Prostate gland (tissue), 2 donors: Measurements from ENCODE around the gene KAZN. TPM values are rescaled to one million over a fixed set of nuclear protein-coding genes. Genes with fewer than 3 reads are reported as not detected.

Experiments used
- DNase-seq: peaks from one replicate; pipeline ENCODE4 v3.0.0-alpha.2; 2019; ENCODE audit warnings: low spot score
- H3K27ac ChIP-seq, 2 donors: fragments of 200-600 bp; sonication (generic); 2 replicates each; pipeline ENCODE4 v1.5.1; 2017 to 2019
- H3K27me3 ChIP-seq: fragments of 200-600 bp; sonication (generic); replicated peaks from 2 replicates; pipeline ENCODE4 v1.5.1; 2019; ENCODE audit not compliant: insufficient read depth
- H3K36me3 ChIP-seq, 2 donors: fragments of 200-600 bp; sonication (generic); 1 replicate in 1 of 2; 2 replicates in 1 of 2; pipeline versions ENCODE4 v1.5.1 to v1.8.1; 2017 to 2019
- H3K4me1 ChIP-seq: fragments of 200-600 bp; sonication (generic); replicated peaks from 2 replicates; pipeline ENCODE4 v1.5.1; 2019
- H3K4me3 ChIP-seq, 2 donors: fragments of 200-600 bp; sonication (generic); 2 replicates each; pipeline ENCODE4 v1.5.1; 2017 to 2019
- H3K9me3 ChIP-seq: fragments of 200-600 bp; sonication (generic); 2 replicates; pipeline ENCODE4 v1.5.1; 2017
- POLR2A ChIP-seq: fragments of 450-650 bp; IDR thresholded peaks from one replicate; pipeline ENCODE4 v1.6.1; 2016; ENCODE audit warnings: antibody characterized with exemption, mild to moderate bottlenecking
- POLR2AphosphoS5 ChIP-seq: sonication (generic); formaldehyde crosslinking; IDR thresholded peaks from one replicate; pipeline ENCODE4 v1.6.1; 2017; ENCODE audit warnings: antibody characterized with exemption
- WGBS: methylation state at CpG from one replicate; pipeline ENCODE4 v1.1.5; 2018; 5-methylcytosine and 5-hydroxymethylcytosine counted together
- intact Hi-C: fragments of 100-400 bp; cut with DNase I; formaldehyde crosslinking; loops from one replicate; pipeline ENCODE4 v1.14.2; 2022
- total RNA-seq, 2 donors: library from RNA; depleted of rRNA; stranded (reverse); fragments of >200 nt; gene quantifications; one replicate each; pipeline ENCODE4 v1.1.0, GENCODE V29; 2016
- TF ChIP-seq, protein P1 (sequence below), 4 experiments: fragments of 200-600 bp in 2 of 4; fragments of 450-650 bp in 2 of 4; sonication (generic) in 2 of 4; IDR thresholded peaks; 1 replicate in 3 of 4; 2 replicates in 1 of 4; pipeline ENCODE4 v1.5.1; 2016 to 2019; ENCODE audit warnings: antibody characterized with exemption in 4 of 4, mild to moderate bottlenecking in 2 of 4, moderate library complexity in 2 of 4

KAZN gene
- total RNA-seq, 2 donors from 2014 or later, result 8.3 to 12.7 TPM

DNA sequence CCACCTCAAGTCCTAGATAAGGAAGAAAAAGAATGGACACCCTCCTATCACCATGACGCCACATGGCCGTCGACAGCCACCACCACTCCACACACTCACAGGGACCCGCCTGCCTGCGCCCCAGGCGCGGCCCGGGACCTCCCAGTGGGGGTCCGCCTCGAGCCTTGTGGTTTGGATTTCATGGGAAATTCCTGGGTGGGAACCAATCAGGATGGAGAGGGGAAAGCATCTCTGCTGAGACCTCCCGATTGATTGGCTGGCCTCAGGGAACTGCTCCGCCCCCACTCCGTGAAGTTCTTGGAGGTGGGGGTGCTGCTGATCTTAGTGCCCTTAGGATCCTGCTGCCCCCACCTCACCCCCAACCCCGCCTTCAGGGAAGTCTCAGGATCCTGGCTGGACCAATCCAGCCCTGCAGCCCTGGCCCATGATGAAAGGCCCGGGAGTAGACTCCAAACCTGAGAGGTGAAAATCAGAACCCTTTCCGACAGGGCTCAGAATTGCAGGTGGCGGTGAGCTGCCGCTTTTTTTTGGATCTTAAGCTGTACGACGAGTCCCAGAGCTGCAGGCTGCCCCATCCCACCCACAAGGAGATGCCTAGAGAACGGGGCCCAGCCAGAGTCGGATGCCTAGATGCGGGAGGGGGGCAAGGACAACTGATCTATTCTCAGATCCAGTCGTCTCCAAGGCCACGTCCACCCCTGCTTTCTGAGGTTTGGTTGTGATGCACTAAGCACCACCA lies 526.0 kb downstream of the KAZN start:
- no peaks in the 10 kb centered on the region for H3K27me3 ChIP-seq
- 93% methylated on average over 25 of the region's 25 CpGs for WGBS
- no peak for DNase-seq
- TF ChIP-seq, protein P1, sequence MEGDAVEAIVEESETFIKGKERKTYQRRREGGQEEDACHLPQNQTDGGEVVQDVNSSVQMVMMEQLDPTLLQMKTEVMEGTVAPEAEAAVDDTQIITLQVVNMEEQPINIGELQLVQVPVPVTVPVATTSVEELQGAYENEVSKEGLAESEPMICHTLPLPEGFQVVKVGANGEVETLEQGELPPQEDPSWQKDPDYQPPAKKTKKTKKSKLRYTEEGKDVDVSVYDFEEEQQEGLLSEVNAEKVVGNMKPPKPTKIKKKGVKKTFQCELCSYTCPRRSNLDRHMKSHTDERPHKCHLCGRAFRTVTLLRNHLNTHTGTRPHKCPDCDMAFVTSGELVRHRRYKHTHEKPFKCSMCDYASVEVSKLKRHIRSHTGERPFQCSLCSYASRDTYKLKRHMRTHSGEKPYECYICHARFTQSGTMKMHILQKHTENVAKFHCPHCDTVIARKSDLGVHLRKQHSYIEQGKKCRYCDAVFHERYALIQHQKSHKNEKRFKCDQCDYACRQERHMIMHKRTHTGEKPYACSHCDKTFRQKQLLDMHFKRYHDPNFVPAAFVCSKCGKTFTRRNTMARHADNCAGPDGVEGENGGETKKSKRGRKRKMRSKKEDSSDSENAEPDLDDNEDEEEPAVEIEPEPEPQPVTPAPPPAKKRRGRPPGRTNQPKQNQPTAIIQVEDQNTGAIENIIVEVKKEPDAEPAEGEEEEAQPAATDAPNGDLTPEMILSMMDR (IDR thresholded peaks at IDR 0.05), result no peak
- TF ChIP-seq POLR2A (no peak), POLR2AphosphoS5 (no peak)
- no peaks in the 10 kb centered on the region for H3K4me1 ChIP-seq
- intact Hi-C loops, result loop anchor here (10.0 kb wide), 1 partner anchor 310 kb away; the partner anchor contains the start of gene CTRC
- no peak overlapping the region for H3K27ac ChIP-seq
- no peaks in the 10 kb centered on the region for H3K36me3 ChIP-seq
- no peak overlapping the region for H3K4me3 ChIP-seq
- no peaks in the 10 kb centered on the region for H3K9me3 ChIP-seq

- WGBS, result 96% methylated on average over 7 of the region's 7 CpGs
- Histone ChIP-seq H3K27ac (no peak overlapping the region), H3K9me3 (no peaks in the 10 kb centered on the region), H3K27me3 (no peaks in the 10 kb centered on the region), H3K36me3 (no peaks in the 10 kb centered on the region), H3K4me1 (no peaks in the 10 kb centered on the region), H3K4me3 (no peak overlapping the region)
- TF ChIP-seq POLR2AphosphoS5, result no peak
- TF ChIP-seq POLR2A, result no peak
- TF ChIP-seq, protein P1 (IDR thresholded peaks at IDR 0.05), result no peak
- no peak for DNase-seq
- intact Hi-C loops, result loop anchor here (10.0 kb wide), 1 partner anchor 310 kb away; the partner anchor contains the start of gene CTRC
Observed at GRCh38 chr1:15125101-15125745, 526.7 kb downstream of the KAZN start.

DNA sequence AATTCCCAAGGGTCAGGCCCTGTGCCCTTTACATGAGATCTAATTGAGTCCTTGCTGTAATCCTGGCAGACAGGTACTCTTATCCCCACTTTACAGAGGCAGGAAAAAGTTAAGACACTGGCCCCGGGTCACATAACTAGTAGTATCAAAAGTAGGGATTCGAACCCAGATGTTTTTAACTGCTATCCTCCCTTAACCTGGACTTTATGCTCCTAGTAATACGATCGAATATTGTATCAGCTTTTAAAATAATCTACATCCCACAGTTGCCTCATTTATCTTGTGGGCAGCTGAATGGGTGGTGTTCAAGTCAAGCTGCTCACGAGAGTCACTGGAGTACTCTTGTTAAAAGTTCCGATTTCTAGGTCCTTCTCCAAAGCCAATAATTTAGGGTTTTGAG lies 529.6 kb downstream of the KAZN start:
- WGBS, result 85% methylated on average over 6 of the region's 6 CpGs
- Histone ChIP-seq H3K27me3 (no peaks in the 10 kb centered on the region), H3K4me3 (no peak overlapping the region), H3K27ac (no peak overlapping the region), H3K9me3 (no peaks in the 10 kb centered on the region), H3K36me3 (no peaks in the 10 kb centered on the region), H3K4me1 (no peaks in the 10 kb centered on the region)
- no peak for DNase-seq
- TF ChIP-seq, protein P1 (IDR thresholded peaks at IDR 0.05), result no peak
- no peak for TF ChIP-seq POLR2A
- no peak for TF ChIP-seq POLR2AphosphoS5
- intact Hi-C loops, result loop anchor here (2.0 to 10.0 kb wide), 3 partner anchors 145 to 307 kb away; partner anchors contain the start of gene CTRC

GRCh38 chr1:15128520-15129313 lies 530.2 kb downstream of the KAZN start:
- DNase-seq, result peak; percentile 64
- no peak overlapping the region for H3K27ac ChIP-seq
- intact Hi-C loops, result loop anchor here (2.0 to 10.0 kb wide), 3 partner anchors 144 to 306 kb away; partner anchors contain the start of gene CTRC

More at GRCh38 chr1:15128520-15129313, 530.2 kb downstream of the KAZN start:
- no peaks in the 10 kb centered on the region for H3K36me3 ChIP-seq
- H3K4me1 ChIP-seq, result no peaks in the 10 kb centered on the region
- no peaks in the 10 kb centered on the region for H3K9me3 ChIP-seq
- H3K4me3 ChIP-seq, result no peak overlapping the region
- WGBS, result 30% methylated on average over 18 of the region's 18 CpGs
- TF ChIP-seq, protein P1 (IDR thresholded peaks at IDR 0.05), result peak; percentile 89 to 94 (median 90)
- no peak for TF ChIP-seq POLR2A
- TF ChIP-seq POLR2AphosphoS5, result no peak
- no peaks in the 10 kb centered on the region for H3K27me3 ChIP-seq
